GM18867 (cell line): Measurements from ENCODE around the gene TMEM131L.
A peak's percentile ranks its signal among the peaks of the same experiment; 100 is the strongest.
"Not testable (repeated sequence)": the region's sequence is repeated elsewhere in the genome, so short reads cannot be mapped to it uniquely, and the experiment has no call there.

Experiments used
- ATAC-seq: cut with Tn5 transposase; IDR thresholded peaks from one replicate; pipeline ENCODE4 v1.9.1; 2021; ENCODE audit warnings: mild to moderate bottlenecking, moderate library complexity; ENCODE audit not compliant: unreplicated experiment

Gene TMEM131L

GRCh38 chr4:153566631-153567150, 100.5 kb downstream of the TMEM131L start:
- ATAC-seq = no peak

- ATAC-seq = not testable (repeated sequence)
Measured at GRCh38 chr4:153567660-153568059, 101.5 kb downstream of the TMEM131L start.

GRCh38 chr4:153570228-153570973, 104.2 kb downstream of the TMEM131L start:
- ATAC-seq = peak; percentile 35

- ATAC-seq = no peak
Measured at GRCh38 chr4:153571006-153571545, 104.9 kb downstream of the TMEM131L start.

GRCh38 chr4:153572609-153573008, 106.4 kb downstream of the TMEM131L start:
- ATAC-seq = no peak

- no peak for ATAC-seq
Measured at GRCh38 chr4:153573221-153573620, 107.1 kb downstream of the TMEM131L start.

- ATAC-seq = peak; percentile 73
Measured at GRCh38 chr4:153573881-153574802, 108.0 kb downstream of the TMEM131L start.

- ATAC-seq = no peak
Measured at GRCh38 chr4:153576443-153576774, 110.2 kb downstream of the TMEM131L start.

GRCh38 chr4:153577053-153577452, 110.9 kb downstream of the TMEM131L start:
- ATAC-seq = no peak

- no peak for ATAC-seq
Measured at GRCh38 chr4:153579410-153579809, 113.2 kb downstream of the TMEM131L start.

- no peak for ATAC-seq
Measured at GRCh38 chr4:153579872-153580271, 113.7 kb downstream of the TMEM131L start.

- no peak for ATAC-seq
Measured at GRCh38 chr4:153582954-153583702, 117.0 kb downstream of the TMEM131L start.

GRCh38 chr4:153585026-153585425, 118.9 kb downstream of the TMEM131L start:
- no peak for ATAC-seq

GRCh38 chr4:153589703-153590595, 123.8 kb downstream of the TMEM131L start:
- ATAC-seq = no peak

- no peak for ATAC-seq
Measured at GRCh38 chr4:153591441-153591840, 125.3 kb downstream of the TMEM131L start.

- ATAC-seq = no peak
Measured at GRCh38 chr4:153592064-153592463, 125.9 kb downstream of the TMEM131L start.

GRCh38 chr4:153593161-153593560, 127.0 kb downstream of the TMEM131L start:
- ATAC-seq = no peak

GRCh38 chr4:153594210-153594609, 128.1 kb downstream of the TMEM131L start:
- no peak for ATAC-seq

- no peak for ATAC-seq
Measured at GRCh38 chr4:153595894-153596601, 129.9 kb downstream of the TMEM131L start.
